Astrocyte of the cerebellum (primary cell): ENCODE data around the gene NDUFB7.
"Not testable (repeated sequence)": the region's sequence is repeated elsewhere in the genome, so short reads cannot be mapped to it uniquely, and the experiment has no call there.

Experiments used
- DNase-seq: peaks from one replicate; pipeline ENCODE4 v3.0.0-alpha.2; 2011; ENCODE audit warnings: low read depth
- H3K4me3 ChIP-seq: 2 replicates; pipeline ENCODE4 v1.5.1; 2011; ENCODE audit warnings: mild to moderate bottlenecking, low read depth, low read length, moderate library complexity
- CTCF ChIP-seq: IDR thresholded peaks from 2 replicates; pipeline ENCODE4 v1.5.1; 2012; ENCODE audit warnings: low read length, low read depth, moderate library complexity, mild to moderate bottlenecking; ENCODE audit errors: missing control alignments
- in situ Hi-C: cut with HindIII; loops from 2 replicates; pipeline ENCODE4 v1.10.0; 2017; ENCODE audit warnings: low sequenced_read_pairs

The NDUFB7 gene

GRCh38 chr19:14611051-14611450 lies 39.2 kb upstream of the NDUFB7 start:
- no peak overlapping the region for H3K4me3 ChIP-seq
- in situ Hi-C loops, result no loop called here
- DNase-seq, result no peak
- TF ChIP-seq CTCF, result no peak

- H3K4me3 ChIP-seq, result no peak overlapping the region
- DNase-seq, result no peak
- in situ Hi-C loops, result no loop called here
- no peak for TF ChIP-seq CTCF
Measured at GRCh38 chr19:14606627-14607026, 34.8 kb upstream of the NDUFB7 start.

GRCh38 chr19:14603990-14604387 lies 32.1 kb upstream of the NDUFB7 start:
- no peak for TF ChIP-seq CTCF
- no peak overlapping the region for H3K4me3 ChIP-seq
- DNase-seq, result no peak
- in situ Hi-C loops, result no loop called here

- in situ Hi-C loops, result no loop called here
- no peak overlapping the region for H3K4me3 ChIP-seq
- DNase-seq, result no peak
- TF ChIP-seq CTCF, result no peak
Measured at GRCh38 chr19:14599548-14600147, 27.8 kb upstream of the NDUFB7 start.

GRCh38 chr19:14595558-14595957 lies 23.7 kb upstream of the NDUFB7 start:
- H3K4me3 ChIP-seq, result no peak overlapping the region
- TF ChIP-seq CTCF, result no peak
- in situ Hi-C loops, result no loop called here
- no peak for DNase-seq

- H3K4me3 ChIP-seq, DNase-seq, in situ Hi-C loops: not testable (repeated sequence)
Measured at GRCh38 chr19:14589433-14589832, 17.6 kb upstream of the NDUFB7 start.

- DNase-seq, in situ Hi-C loops, H3K4me3 ChIP-seq: not testable (repeated sequence)
Measured at GRCh38 chr19:14585187-14585586, 13.3 kb upstream of the NDUFB7 start.

GRCh38 chr19:14584372-14584771 lies 12.5 kb upstream of the NDUFB7 start:
- H3K4me3 ChIP-seq, in situ Hi-C loops, DNase-seq: not testable (repeated sequence)
